Choroid plexus epithelial cell (primary cell): Measurements from ENCODE around the gene SUMF2.
A peak's percentile ranks its signal among the peaks of the same experiment; 100 is the strongest.
"Not testable (repeated sequence)": the region's sequence is repeated elsewhere in the genome, so short reads cannot be mapped to it uniquely, and the experiment has no call there.

Source experiments
- DNase-seq: peaks from one replicate; pipeline ENCODE4 v3.0.0-alpha.2; 2010; ENCODE audit warnings: low read depth
- H3K4me3 ChIP-seq: 2 replicates; pipeline ENCODE4 v1.5.1; 2011; ENCODE audit warnings: low read depth, mild to moderate bottlenecking, control low read depth, low read length, moderate library complexity
- TF ChIP-seq, protein P1 (sequence below): conservative IDR thresholded peaks from 2 replicates; pipeline ENCODE4 v1.5.1; 2011; ENCODE audit warnings: low read depth, mild to moderate bottlenecking, control low read depth, inconsistent platforms, low read length, moderate library complexity

SUMF2 gene

DNA sequence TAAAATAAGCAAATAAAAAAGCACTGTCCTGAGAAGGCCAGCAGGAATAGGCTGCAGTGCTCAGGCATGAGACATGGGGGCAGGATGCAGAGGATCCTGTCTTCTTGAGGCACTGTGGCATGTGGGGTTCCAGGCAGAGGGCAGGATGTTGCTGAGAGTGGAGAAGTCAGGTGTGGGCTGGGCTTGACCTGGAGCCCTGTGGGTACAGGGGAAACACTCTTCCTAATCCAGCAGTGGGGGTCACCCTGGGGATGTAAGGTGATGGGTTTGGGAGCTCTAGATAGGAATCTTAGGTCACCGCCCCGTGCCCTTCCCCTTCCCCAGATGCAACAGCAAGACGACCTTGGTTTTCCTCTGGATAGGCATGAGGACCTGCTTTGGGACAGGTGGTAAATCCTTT is 13.6 kb downstream of the SUMF2 start:
- TF ChIP-seq, protein P1, sequence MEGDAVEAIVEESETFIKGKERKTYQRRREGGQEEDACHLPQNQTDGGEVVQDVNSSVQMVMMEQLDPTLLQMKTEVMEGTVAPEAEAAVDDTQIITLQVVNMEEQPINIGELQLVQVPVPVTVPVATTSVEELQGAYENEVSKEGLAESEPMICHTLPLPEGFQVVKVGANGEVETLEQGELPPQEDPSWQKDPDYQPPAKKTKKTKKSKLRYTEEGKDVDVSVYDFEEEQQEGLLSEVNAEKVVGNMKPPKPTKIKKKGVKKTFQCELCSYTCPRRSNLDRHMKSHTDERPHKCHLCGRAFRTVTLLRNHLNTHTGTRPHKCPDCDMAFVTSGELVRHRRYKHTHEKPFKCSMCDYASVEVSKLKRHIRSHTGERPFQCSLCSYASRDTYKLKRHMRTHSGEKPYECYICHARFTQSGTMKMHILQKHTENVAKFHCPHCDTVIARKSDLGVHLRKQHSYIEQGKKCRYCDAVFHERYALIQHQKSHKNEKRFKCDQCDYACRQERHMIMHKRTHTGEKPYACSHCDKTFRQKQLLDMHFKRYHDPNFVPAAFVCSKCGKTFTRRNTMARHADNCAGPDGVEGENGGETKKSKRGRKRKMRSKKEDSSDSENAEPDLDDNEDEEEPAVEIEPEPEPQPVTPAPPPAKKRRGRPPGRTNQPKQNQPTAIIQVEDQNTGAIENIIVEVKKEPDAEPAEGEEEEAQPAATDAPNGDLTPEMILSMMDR, result no peak
- no peak overlapping the region for H3K4me3 ChIP-seq
- DNase-seq, result no peak

- H3K4me3 ChIP-seq, result no peak overlapping the region
- DNase-seq, result no peak
- TF ChIP-seq, protein P1, result no peak
These were observed 14.1 kb downstream of the SUMF2 start for GRCh38 chr7:56078196-56078595.

- no peak overlapping the region for H3K4me3 ChIP-seq
- DNase-seq, result peak; percentile 88
These were observed 15.5 kb downstream of the SUMF2 start for GRCh38 chr7:56079450-56080185.

GRCh38 chr7:56080726-56081435 is 16.8 kb downstream of the SUMF2 start:
- not testable (repeated sequence) for H3K4me3 ChIP-seq, DNase-seq

More at GRCh38 chr7:56079450-56080185, 15.5 kb downstream of the SUMF2 start:
- TF ChIP-seq, protein P1, result peak; percentile 95

- DNase-seq, result no peak
- TF ChIP-seq, protein P1, result no peak
- no peak overlapping the region for H3K4me3 ChIP-seq
These were observed 17.7 kb downstream of the SUMF2 start for GRCh38 chr7:56081626-56082340.

GRCh38 chr7:56083150-56083785 is 19.2 kb downstream of the SUMF2 start:
- TF ChIP-seq, protein P1, result no peak
- DNase-seq, result peak; percentile 13
- no peak overlapping the region for H3K4me3 ChIP-seq

DNA sequence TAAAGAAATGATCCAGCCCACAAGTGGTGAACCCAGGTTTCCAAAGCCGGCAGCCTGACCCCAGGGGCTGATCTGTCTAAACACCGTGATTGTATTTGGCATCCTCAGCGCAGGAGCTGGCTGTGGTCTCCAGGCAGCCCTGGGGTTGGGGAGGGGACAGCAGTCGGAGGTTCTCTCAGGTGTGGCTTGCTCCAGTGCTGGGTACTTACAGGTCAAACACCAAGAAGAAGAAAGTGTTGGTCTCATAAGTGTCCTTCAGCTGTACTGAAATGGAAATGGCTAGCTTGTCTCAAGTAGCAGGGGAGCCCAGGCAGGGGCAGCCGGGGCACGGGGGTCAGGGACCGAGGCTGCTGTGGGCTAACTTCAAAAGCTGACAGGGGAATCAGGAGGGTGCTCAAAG is 22.7 kb downstream of the SUMF2 start:
- no peak overlapping the region for H3K4me3 ChIP-seq
- DNase-seq, result no peak
- TF ChIP-seq, protein P1, result no peak
